CD4-positive, alpha-beta T cell treated with Interleukin-12 subunit alpha and Interleukin-12 subunit beta, for 1 hour (primary cell): ENCODE data around the gene FOXL1.
"Not testable (repeated sequence)": the region's sequence is repeated elsewhere in the genome, so short reads cannot be mapped to it uniquely, and the experiment has no call there.

Source experiments
- DNase-seq: peaks from one replicate; pipeline ENCODE4 v3.0.0-alpha.2; 2020

Gene FOXL1

DNA sequence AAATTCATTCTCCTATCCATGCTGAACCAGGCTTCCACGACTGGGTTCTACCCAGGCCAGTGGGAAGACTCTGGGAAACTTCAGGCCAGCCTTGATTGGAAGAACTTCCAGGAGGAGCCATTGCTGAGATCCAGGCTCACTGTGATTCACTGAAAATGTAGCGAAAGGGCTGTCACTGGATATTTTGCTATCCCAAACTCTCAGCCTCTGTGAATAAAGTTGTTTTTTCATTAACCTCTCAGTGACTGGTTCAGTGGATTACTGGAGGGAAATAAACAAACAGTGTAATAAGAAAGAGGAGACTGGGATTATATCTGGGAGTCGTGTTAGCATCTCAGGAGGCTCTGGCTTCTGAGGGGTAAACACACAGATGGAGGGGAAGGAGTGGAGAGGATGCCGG, 3.1 kb downstream of the FOXL1 start:
- no peak for DNase-seq

DNA sequence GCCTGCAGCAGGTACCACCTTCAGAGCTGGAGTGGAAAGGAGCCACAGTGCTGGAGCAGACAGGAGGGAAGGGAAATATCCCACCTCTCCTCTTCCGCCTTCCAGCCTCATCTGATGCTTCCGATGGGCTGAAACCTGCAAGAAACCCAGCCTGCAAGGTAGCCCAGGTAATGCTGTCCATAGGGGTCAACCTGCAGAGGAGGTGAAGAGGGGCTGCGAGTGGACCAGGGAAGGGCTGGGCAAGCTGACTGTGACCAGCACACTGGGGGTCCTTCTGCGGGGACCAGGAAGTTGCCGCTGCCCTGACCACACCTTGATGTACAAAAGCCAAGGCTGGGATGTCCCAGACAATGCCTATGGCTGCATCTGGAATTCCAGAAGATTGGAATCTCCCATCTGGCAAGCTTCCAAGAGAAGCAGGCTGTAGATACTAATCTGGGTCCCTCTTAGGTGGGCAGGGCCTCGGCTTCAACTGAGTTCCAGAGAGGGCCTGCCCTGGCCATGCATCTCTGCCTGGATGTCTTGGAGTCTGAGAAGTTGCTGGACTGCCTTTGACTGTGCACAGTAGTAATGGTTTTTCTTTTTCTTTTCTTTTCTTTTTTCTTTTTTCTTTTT, 5.8 kb downstream of the FOXL1 start:
- DNase-seq: no peak

DNA sequence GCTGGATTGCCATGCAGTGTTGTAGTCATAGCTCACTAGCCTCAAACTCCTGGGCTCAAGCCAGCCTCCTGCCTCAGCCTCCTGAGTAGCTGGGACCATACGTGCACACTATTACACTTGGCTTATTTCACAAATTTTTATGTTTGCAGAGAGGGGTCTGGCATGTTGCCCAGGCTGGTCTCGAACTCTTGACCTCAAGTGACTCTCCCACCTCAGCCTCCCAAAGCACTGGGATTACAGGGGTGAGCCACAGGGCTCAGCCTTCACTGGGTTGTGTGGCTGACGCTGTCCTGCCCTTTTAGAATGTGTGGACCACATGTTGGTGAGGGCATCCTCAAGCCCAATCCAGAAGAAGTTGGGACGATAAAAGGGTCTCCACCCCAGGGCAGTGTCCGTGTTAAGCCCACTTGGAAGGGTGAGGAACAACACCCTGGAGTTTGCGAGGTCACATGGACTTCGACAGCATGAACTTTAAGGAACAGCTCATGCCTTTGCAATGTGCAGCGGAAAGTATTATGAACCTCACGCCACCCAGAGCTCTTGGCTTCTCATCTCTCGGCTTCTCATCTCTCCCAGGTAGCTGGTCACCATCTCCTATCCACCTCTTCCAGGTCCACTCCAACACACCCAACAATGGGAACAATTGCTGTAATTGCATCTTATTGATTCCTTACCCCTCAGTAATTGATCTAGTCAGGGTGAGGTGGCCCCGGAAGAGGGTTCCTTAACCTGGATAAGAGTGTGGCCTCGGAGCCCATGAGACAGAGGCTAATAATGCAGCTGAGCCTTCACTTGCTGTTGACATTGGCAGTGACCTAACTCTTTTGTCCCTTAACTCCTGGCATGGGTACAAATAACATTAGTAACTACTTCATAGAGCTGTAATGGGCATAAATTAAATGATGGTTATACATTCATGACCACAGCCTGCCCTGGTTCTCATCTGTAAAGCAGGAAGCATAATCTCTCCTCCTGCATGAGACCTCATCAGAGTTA, 6.7 kb downstream of the FOXL1 start:
- DNase-seq: no peak

DNA sequence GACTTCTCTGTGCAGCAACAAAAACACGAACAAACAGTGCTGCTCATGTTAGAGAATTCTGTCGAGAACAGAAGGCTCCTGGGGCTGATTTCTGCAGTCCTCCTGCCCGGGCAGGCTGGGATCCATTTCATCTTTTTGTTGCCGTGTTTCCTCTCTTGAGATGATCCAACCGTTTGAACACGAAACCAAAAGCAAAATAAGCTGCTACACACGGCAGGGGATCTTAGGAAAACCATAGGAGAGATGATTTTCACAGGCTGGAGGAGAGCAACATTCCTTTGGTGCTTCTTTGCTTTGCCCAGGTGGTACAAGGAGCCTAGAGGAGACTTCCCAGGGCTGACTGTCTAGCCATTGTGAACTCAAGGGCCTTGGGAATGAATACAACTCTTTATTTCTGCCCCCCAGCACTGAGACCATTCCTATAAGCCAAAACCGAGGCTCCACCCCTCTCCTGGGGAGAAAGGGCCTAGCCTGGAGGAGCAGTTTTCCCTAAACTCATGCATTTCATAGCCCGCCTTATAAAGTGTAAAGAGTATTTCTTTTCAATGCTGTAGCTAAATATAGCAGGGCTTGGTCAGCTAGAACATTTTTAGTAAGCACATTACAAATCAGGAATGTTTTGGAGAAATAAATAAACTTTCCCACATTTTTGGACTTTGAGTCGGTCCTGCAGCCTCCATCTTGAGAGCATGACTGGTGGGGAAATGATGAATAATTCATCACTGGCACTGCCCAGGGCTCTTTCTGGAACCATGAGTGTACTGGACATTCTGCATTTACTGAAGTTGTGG, 7.7 kb downstream of the FOXL1 start:
- no peak for DNase-seq

DNA sequence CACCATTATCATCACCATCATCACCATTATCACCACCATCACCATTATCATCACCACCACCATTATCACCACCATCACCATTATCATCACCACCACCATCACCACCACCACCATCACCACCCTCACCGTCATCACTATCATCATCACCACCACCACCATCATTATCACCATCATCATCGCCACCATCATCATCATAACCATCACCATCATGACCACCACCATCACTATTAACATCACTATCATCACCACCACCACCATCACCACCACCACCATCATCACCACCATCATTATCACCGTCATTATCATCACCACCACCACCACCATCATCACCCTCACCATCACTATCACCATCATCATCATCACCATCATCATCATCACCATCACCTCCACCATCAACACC, 9.1 kb downstream of the FOXL1 start:
- DNase-seq: no peak

DNA sequence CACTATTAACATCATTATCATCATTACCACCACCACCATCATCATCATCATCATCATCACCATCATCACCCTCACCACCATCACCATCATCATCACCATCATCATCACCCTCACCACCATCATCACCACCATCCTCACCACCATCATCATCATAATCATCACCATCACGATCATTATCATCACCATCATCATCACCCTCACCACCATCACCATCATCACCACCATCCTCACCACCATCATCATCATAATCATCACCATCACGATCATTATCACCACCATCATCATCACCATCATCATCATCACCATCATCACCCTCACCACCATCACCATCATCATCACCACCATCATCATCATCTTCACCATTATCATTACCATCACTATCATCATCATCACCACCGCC, 9.6 kb downstream of the FOXL1 start:
- DNase-seq: not testable (repeated sequence)

DNA sequence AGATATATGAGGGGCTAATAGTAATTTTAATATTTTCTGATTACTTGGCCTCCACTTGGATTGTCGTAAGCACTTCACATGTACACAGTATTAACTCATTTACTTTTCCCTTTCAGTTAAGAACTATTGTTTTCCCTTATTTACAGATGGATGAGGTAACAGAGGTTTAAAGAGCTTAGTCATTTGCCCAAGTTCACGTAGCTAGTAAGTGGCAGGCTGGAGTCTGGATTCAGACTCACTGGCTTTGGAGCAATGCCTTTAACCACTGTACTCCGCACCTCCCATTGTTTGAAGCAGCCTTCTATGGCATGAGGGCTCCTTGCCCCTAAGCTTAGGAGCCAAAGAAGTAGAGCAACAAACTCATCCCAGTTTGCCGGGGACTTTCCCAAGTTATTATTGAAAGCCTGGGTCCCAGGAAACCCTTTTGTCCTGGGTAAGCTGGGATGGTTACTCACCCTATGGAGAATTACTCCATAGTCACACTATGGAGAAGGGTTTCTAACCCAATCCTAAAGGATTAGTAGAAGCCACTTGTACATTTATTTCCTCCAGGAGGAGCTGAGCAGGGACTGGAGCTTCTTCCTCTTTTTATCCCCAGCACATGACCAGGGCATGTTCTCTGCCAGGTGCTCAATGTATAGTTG, 12.3 kb downstream of the FOXL1 start:
- DNase-seq: no peak

DNA sequence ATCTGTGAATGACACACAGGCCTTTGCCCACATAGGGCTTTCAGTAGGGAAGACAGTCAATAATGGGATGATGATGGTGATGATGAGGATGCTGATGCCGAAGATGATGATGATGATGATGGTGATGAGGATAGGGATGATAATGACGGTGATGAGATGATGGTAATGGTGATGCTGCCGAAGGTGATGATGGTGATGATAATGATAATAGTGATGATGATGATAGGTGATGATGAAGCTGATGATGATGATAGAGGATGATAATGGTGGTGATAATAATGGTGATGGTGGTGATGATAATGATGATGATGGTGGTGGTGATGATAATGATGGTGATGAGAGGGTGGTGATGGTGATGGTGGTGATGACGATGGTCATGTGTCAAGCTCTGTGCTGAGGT, 12.9 kb downstream of the FOXL1 start:
- DNase-seq: no peak

DNA sequence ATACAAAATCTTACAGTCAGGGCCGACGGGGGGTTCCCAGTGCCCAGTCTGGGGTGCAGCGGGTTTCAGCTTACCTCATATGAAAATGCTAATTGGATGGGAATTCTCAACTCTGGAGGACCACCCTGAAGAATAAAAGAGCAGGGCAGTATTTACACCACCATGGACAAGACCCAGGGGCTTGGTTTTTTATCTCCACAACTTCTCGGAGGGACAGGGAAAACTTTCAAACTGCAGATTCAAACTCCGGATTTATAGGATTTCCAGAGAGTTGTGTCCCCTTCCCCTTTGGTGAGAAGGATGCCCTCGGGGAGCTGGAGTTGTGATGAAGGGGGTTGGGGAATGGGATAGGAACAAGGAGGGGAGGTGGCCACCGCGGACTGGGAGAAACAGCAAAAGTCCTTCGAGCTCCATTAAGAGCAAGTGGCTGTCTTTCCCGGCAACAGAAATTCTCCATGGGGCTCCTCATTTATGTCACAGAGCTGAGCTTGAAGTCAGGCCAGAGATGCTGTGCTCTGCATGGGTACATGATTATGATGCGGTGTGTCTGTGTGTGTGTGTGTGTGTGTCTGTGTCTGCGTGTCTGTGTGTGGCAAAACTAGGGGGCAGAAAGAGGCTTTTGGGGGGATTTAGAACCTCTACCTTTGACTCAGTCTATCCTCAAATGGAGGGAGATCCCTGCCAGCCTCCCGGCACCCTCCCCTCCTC, 15.7 kb downstream of the FOXL1 start:
- no peak for DNase-seq

DNA sequence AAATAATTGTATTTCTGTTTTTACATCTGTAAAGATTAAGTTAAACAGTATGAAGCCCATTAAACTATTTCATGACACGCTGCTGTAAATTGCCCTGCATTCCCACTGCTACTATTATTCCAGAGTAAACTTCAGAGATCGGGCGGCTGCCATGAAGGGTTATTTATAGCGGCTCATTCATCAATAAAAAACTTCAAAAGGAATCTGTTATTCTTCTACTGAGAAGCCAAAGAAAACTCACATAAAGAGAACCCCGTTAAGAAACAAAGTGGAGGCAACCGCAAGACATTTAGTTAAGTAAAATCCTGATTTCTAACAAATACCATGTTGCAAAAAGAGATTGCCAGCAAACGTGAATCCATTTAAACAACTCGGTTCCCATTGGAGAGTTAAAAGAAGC, 16.4 kb downstream of the FOXL1 start:
- DNase-seq: no peak

DNA sequence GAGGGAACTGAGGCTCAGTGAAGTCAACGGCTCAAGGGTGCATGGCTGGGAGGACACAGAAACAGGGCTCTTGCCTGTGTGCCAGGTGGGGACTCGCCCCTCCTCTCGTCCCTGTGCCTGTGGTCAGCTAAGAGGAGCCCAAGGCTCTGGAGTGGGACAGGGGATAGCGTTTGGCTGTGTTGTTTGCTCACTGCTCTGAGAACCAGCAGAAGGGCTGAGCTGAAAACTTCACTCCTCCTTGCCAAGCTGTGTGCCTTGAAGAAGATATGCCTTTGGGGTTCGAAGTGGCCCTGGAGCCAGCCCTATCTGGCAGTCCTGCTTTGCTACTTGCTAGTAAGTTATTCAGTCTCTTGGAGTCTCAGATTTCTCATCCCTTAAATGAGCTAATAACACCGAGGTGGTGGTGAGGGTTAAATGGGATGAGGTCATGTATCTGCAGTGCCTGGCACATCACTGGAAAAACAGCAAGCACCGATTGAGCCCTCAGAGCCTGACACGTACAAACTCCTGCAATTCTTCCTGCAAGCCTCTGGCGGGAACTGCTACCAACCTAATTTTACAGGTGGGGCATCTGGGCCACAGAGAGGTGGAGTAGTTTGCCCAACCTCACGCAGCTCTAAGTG, 17.7 kb downstream of the FOXL1 start:
- no peak for DNase-seq

DNA sequence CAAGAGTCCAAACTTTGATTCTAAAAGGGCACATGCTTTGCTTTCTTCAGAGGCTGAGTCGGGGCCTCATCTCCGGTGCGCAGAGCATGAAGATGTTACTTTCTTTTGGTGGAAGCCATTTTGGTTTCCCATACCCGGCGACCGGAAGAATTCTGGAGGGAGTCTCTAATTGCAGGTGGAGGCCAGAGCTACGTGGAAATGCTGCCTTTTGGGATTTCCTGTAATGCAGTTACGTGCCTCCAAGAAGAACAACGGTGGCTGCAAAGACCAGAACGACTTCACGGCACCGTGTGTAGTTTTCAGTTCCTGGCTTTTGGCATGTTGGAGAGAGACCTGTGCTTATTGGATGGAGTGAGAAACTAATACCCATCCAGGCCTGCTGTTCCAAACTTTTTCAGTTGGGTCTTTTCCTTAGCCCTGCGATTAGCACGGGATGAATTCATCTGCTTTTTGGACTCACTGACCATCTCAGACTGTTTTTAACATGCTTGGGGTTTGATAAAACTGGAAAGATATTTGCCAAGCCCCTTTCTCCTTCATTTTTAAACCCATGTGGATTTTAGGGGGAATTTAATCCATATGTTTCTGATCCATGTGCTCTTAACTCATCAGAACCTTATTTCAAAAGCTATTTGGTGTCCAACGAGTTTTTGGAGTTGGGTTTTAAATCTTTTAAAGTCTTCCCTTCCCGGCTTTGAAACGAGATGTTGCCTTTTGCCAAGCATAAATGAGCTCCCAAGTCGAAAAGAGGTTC, 19.0 kb downstream of the FOXL1 start:
- no peak for DNase-seq

DNA sequence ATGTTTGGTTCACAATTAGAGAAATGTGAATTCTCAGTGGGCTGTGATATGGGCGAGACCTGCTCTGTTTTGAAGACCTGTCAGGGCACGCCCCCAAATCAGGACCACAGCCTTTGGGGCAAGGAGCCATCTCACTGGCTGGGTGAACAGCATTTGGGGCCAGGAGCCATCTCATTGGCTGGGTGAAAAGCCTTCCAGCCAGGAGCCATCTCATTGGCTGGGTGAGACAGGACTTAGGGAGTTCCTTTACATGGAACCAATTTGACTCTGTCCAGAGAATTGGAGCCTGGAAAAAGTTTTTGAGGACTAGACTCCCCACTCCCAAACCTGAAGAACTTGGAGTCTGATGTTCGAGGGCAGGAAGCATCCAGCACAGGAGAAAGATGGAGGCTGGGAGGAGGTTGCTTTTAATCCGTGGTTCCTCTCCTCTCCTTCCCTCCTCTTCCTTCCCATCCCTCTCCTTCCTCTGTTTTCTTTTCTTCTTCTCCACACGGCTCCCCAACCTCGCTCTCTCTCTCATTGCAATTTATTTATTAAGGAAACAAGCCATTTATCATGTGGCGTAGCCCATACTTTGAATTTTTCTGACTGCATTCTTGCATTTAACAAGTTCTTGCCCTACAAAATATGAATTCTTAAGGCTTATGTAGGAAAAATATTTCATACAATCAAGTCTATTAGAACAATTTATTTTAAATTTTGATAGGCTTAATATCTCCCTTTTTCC, 19.7 kb downstream of the FOXL1 start:
- DNase-seq: no peak

DNA sequence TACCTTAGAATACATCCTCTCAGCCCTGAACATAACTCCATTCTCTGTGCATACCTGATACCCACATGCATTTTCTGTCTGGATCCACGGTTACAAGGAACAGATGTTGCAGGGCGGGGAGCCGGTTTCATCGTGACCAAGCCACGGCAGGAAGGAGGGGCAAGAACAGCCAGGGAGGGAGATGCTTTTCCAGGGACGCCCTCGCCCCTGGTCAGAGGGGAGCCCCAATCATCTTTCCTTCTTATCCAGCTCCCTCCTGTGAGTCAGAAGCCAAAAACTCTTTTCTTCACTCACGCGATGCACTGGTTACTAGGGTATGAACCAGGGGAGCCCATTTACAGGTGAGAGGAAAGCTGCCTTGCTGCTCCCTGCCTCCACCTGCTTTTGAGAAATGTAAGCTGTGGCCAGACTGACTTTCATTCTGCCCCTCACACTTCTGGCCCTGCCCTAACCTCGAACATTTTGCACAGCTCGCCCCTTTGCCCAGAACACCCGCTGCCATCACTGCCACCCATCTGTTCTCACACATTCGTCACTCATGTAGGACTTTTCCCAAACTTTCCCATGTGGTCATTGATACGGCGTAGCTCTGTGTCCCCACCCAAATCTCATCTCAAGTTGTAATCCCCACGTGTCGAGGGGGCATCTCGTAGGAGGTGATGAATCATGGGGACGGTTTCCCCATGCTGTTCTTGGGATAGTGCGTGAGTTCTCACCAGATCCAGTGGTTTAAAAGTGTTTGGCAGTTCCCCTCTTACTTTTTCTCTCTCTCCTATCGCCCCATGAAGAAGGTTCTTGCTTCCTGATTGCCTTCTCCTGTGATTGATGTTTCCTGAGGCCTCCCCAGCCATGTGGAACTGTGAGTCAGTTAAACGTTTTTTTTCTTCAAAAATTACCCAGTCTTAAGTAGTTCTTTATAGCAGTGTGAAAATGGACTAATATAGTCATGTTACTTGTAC, 20.5 kb downstream of the FOXL1 start:
- DNase-seq: no peak

DNA sequence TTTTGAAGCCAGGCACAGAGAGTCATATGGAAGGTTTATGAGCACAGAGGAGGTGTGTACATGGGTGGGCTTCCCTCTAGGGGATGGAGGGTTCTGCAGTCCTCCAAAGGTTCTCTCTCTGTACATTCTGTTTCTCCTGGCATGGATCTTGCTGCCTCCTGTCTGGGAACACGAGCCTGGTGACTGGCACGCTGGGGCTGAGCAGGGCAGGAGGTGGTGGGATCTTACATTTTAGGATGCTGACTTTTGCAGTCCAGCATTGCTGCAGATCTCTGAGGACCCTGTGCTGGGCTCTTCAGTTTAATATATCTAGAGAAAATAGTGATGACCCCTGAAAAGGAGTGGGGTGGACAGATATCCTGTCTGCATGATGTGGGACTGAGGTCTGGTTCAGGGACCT, 23.0 kb downstream of the FOXL1 start:
- no peak for DNase-seq

DNA sequence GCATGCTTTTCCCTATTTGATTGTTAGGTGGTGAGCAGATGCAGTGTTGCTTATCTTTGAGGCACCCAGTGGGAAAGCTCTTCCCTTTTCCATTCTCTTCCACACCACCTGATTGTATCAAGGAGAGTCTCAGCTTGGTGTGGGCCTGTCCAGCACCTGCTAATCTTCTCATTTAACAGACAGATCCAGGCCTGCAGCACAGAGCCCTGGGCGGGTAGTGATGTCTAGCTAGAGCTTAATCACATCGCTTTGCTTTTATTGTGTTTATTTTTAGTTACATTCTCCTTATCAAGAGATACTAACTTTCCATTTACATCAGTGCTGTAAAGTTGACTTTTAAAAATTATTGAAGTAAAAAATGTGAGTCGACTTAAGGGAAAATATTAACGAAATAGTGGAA, 24.2 kb downstream of the FOXL1 start:
- DNase-seq: no peak

DNA sequence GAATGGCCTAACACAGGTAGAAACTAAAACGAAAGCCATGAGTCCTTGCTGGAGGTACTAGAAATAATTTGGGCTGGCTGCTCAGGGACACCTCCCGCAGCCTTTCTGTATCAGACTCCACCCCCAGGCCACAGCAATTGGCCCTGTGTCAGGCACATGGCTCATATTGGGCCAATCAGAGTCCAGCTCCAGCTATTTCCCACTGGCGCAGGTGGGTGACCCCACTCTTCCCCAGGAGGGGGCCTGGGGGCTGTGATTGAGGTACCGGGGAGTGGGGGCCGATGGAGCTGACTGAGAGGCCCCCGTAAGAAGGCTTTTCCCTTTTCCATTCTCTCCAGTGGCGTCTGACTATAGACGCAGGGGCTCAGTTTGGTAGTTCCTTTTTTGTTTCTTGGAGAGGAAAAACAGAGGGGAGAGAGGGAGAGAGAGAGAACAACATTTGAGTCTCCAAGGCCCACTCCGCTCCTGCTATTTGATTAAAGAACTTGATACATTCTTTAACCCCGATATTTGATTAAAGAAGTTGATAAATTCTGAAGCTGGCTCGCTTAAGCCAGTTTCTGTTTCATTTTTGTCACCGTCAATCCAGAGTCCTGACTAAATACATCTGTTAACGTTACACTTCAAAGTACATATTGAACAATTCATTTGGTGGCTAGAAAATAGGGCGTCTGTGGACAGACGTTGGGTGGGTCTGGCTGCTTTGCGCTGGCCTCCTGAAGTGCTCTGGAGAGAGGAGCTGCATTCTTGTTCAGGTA, 26.3 kb downstream of the FOXL1 start:
- DNase-seq: peak; percentile 55

DNA sequence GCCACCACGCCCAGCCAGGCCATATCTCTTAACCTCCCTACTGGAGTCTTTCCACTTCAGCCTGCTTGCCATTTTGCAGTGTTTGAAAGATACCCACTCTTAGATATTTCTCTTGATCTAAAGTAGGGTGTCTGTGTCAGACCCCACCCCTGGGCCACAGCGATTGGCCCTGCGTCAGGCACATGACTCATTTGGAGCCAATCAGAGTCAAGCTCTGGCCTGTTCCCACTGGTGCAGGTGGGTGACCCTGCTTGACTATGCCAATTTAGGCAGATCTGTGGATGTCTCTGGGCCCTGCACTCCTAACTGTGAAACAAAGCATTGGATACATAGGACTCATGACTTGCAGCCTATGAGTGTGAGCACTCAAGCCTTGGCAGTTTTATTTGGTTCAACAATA, 27.6 kb downstream of the FOXL1 start:
- DNase-seq: no peak
